ENCODE data around the gene CRB1. TPM values are rescaled to one million over a fixed set of nuclear protein-coding genes. Genes with fewer than 3 reads are reported as not detected.

Gene CRB1
- total and polyA plus RNA-seq, 2 of the 8 experiments (the other 6 are each of a cell fraction or from before 2014, with no cell fraction given), result 0.03 TPM; not detected in 1

DNA sequence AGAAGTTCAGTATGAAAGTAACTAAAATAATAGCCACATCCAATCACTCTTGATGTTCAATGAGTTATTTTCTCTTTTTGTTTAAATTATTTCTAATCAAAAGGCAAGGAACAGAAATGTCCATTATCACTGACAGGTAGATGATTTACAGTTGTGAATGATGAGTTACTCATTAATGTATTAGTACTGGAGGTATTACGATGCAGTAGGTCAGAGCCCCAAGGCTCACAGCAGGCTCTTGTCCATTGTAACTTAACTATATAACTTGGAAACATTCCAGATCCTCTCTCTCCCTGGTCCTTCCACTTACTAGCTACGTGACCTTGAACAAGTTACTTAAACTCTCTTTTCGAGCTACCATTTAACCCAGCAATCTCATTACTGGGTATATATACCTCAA lies 39.5 kb downstream of the CRB1 start:
- no peak overlapping the region for H3K23ac ChIP-seq (ENCODE audit: insufficient read length)
- H4K91ac ChIP-seq (replicated peaks; ENCODE audit: insufficient read length, low read length), result no peak overlapping the region
- no peaks in the 10 kb centered on the region for H3K79me2 ChIP-seq (ENCODE audit: control insufficient read depth in 1 of 2, insufficient read depth in 2 of 2, low read length in 2 of 2)
- WGBS, 2 experiments (ENCODE audit: extremely low coverage in 1 of 2, insufficient coverage in 1 of 2, insufficient read length in 1 of 2, insufficient replicate concordance in 2 of 2, low coverage in 1 of 2, low lambda C conversion rate in 2 of 2, missing lambda C conversion rate in 1 of 2), result 94% methylated on average over 3 of the region's 3 CpGs; no CpG with 5 or more reads in 1 of the 2 experiments
- H3K9me3 ChIP-seq (ENCODE audit: insufficient read depth in 2 of 2, low read depth in 1 of 2, low read length in 1 of 2), result peaks cover 0 to 3% of the 10 kb centered on the region in 2 experiments; a peak in 1 of 4 replicates
- ChIA-PET POLR2A (ENCODE audit: partially characterized antibody) (no interaction called here), CTCF (ENCODE audit: partially characterized antibody) (interaction anchor here (1.2 kb wide), 1 partner anchor 22 kb away, joined by 5 read pairs; no protein-coding TSS in a partner anchor)
- H3K36me3 ChIP-seq (ENCODE audit: control insufficient read depth in 2 of 4, insufficient read depth in 4 of 4, low read length in 3 of 4), result no peaks in the 10 kb centered on the region
- no peak overlapping the region for H3K4me2 ChIP-seq (ENCODE audit: insufficient read depth in 1 of 2, low read depth in 2 of 2, low read length in 2 of 2)
- no peak overlapping the region for H3K9ac ChIP-seq (replicated peaks in 1 of 4; ENCODE audit: extremely low read depth in 1 of 4, low read depth in 3 of 4, low read length in 3 of 4)
- H3K56ac ChIP-seq (replicated peaks; ENCODE audit: insufficient read length, low read depth, low read length), result no peak overlapping the region
- H3K27ac ChIP-seq (ENCODE audit: low read depth, low read length), result no peak overlapping the region
- H4K8ac ChIP-seq (ENCODE audit: extremely low read depth, insufficient read depth, low read length), result no peak overlapping the region
- FAIRE-seq (no peak), DNase-seq (ENCODE audit: low read depth in 1 of 2, low spot score in 2 of 2) (no peak)
- H2BK120ac ChIP-seq (replicated peaks; ENCODE audit: low read depth, low read length), result no peak overlapping the region
- H2BK12ac ChIP-seq (ENCODE audit: low read depth, low read length), result no peak overlapping the region
- no peaks in the 10 kb centered on the region for H3K27me3 ChIP-seq (replicated peaks in 1 of 4; ENCODE audit: control insufficient read depth in 3 of 4, extremely low read depth in 1 of 4, insufficient read depth in 3 of 4, low read length in 3 of 4)
- H3K4me1 ChIP-seq (replicated peaks in 1 of 4; ENCODE audit: control insufficient read depth in 3 of 4, insufficient read depth in 4 of 4, low read length in 3 of 4), result no peaks in the 10 kb centered on the region
- no peaks in the 10 kb centered on the region for H3K23me2 ChIP-seq (ENCODE audit: low read depth, low read length)
- H3K4me3 ChIP-seq (ENCODE audit: extremely low read depth in 1 of 4, insufficient read depth in 2 of 4, low read depth in 3 of 4, low read length in 4 of 4), result no peak overlapping the region
- H2AFZ ChIP-seq (ENCODE audit: low read length), result no peak overlapping the region
- no peak overlapping the region for H3K4ac ChIP-seq (replicated peaks; ENCODE audit: insufficient read length, low read depth, low read length)
- H3K79me1 ChIP-seq (ENCODE audit: low read depth, low read length), result no peaks in the 10 kb centered on the region
- no peak overlapping the region for H3K14ac ChIP-seq (ENCODE audit: insufficient read length)
- no peak for TF ChIP-seq TCF12 (IDR thresholded peaks at IDR 0.05; ENCODE audit: low read depth, low read length)
- H2BK15ac ChIP-seq (ENCODE audit: low read length), result no peak overlapping the region
- no peak overlapping the region for H4K5ac ChIP-seq (ENCODE audit: insufficient read length, low read depth, low read length)
- no peak overlapping the region for H2AK5ac ChIP-seq (ENCODE audit: low read depth, low read length)
- H3K18ac ChIP-seq (ENCODE audit: extremely low read depth, low read length), result no peak overlapping the region
- no peak overlapping the region for H2BK20ac ChIP-seq (ENCODE audit: low read length)
- H2BK5ac ChIP-seq (ENCODE audit: low read depth, low read length), result no peak overlapping the region
- H4K20me1 ChIP-seq (replicated peaks in 1 of 2; ENCODE audit: control insufficient read depth in 1 of 2, insufficient read depth in 2 of 2, low read length in 2 of 2), result no peaks in the 10 kb centered on the region
